ENCODE results near the gene FGGY.

GRCh38 chr1:59601811-59602210, 304.9 kb downstream of the FGGY start:
- TF ChIP-seq SUZ12 (IDR thresholded peaks at IDR 0.05; ENCODE audit: extremely low read depth, insufficient read depth, insufficient read length) (no peak), YY1 (IDR thresholded peaks at IDR 0.05; ENCODE audit: insufficient read depth, insufficient read length) (no peak)

Data from NT2/D1 (cell line).